ENCODE data around the gene MDP1.

Gene MDP1

DNA sequence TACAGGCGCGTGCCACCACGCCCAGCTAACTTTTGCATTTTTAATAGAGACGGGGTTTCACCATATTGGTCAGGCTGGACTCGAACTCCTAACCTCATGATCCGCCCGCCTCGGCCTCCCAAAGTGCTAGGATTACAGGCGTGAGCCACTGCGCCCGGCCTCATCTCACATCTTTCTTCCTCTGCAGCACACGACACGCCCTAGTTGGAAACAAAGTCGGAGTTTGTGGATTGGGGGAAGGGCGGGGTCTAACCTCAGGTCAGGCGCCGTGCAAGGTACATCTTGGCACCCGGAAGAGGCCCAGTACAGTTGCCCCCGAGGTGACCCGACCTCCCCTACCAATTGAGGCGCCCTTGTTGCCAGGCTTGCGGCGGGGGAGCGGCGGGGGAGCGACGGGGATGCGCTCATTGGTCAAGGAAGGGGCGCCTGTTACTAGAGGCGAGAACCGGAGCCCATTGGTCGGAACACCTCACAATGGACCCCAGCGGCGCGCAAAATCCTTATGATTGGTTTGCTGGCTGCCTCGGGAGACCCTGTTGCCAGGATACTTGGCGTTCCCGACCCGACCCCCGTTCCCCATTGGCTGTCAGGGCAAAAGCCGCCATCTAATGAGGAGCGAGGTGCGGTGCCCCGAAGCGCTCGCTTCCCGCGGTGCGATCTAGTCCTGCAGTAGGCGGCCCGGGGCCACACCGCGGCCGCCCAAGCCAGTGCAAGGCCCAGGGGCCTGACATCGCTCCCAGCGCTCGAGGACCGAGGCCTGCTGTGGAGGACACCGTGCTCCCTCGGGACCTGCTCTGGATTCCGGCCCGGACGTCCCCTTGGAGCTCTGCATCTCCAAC is 44.2 kb downstream of the MDP1 start, which contains the start of gene REC8:
Gene REC8, plus strand, starts transcription at position 659 of the 839 bp plus-strand sequence. CDS start 473 bp downstream, outside the sequence.
- no peaks in the 10 kb centered on the region for H3K27me3 ChIP-seq (ENCODE audit: control insufficient read depth in 2 of 2, insufficient read depth in 2 of 2, low read length in 2 of 2)
- H3K4me3 ChIP-seq (ENCODE audit: low read length in 2 of 2), result peak within 1 kb of the TSS; percentile 6 to 44
- H3K36me3 ChIP-seq (ENCODE audit: control insufficient read depth in 2 of 2, insufficient read depth in 2 of 2, low read length in 2 of 2), result peaks cover 13 to 25% of the 10 kb centered on the region in 2 donors
- H3K9me3 ChIP-seq (ENCODE audit: control insufficient read depth in 2 of 2, low read length in 2 of 2), result no peaks in the 10 kb centered on the region
- no peaks in the 10 kb centered on the region for H3K4me1 ChIP-seq (ENCODE audit: control insufficient read depth in 2 of 2, insufficient read depth in 2 of 2, low read length in 2 of 2)
- H3K27ac ChIP-seq (ENCODE audit: low read depth in 2 of 2, low read length in 2 of 2), result no peak within 1 kb of the TSS
- no peak within 1 kb of the TSS for H3K9ac ChIP-seq (ENCODE audit: low read depth in 1 of 2, low read length in 2 of 2)

DNA sequence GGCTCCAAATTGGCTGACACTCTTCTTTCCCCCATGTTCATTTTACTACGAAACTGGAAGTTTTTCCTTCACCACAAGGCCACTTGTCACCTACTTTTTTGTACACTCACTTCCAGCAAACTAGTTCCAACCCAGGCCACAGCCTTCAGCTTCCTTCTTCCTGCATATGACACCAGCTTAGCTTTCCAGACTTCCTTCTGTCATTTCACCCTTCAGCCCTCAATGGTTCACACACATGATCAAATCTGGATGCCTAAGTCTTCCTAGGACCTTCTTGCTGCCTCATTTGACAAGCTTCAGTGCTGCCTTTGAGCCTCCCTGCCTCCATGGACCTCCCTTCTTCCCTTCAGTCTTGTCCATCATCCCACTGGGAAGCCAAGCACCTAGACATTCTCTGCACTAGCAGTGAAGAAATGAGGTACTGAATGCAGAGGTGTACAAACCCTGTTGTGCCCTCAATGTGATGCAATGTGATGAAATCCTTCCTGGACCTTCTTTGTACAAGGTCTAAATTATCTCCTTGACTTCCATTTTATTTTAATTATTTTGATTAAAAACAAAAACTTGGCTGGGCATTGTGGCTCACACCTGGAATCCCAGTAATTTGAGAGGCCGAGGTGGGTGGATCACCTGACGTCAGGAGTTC is 48.3 kb downstream of the MDP1 start:
- Histone ChIP-seq H3K9ac (ENCODE audit: low read depth in 1 of 2, low read length in 2 of 2) (no peak overlapping the region), H3K27me3 (ENCODE audit: control insufficient read depth in 2 of 2, insufficient read depth in 2 of 2, low read length in 2 of 2) (no peaks in the 10 kb centered on the region), H3K27ac (ENCODE audit: low read depth in 2 of 2, low read length in 2 of 2) (no peak overlapping the region), H3K4me1 (ENCODE audit: control insufficient read depth in 2 of 2, insufficient read depth in 2 of 2, low read length in 2 of 2) (peaks cover 0 to 8% of the 10 kb centered on the region in 2 donors), H3K36me3 (ENCODE audit: control insufficient read depth in 2 of 2, insufficient read depth in 2 of 2, low read length in 2 of 2) (peaks cover 45 to 54% of the 10 kb centered on the region in 2 donors), H3K9me3 (ENCODE audit: control insufficient read depth in 2 of 2, low read length in 2 of 2) (no peaks in the 10 kb centered on the region), H3K4me3 (ENCODE audit: low read length in 2 of 2) (no peak overlapping the region)

GRCh38 chr14:24165785-24166184 is 50.1 kb downstream of the MDP1 start:
- Histone ChIP-seq H3K36me3 (ENCODE audit: control insufficient read depth in 2 of 2, insufficient read depth in 2 of 2, low read length in 2 of 2) (peaks cover 47 to 54% of the 10 kb centered on the region in 2 donors), H3K9me3 (ENCODE audit: control insufficient read depth in 2 of 2, low read length in 2 of 2) (no peaks in the 10 kb centered on the region), H3K27me3 (ENCODE audit: control insufficient read depth in 2 of 2, insufficient read depth in 2 of 2, low read length in 2 of 2) (no peaks in the 10 kb centered on the region), H3K4me3 (ENCODE audit: low read length in 2 of 2) (no peak overlapping the region), H3K4me1 (ENCODE audit: control insufficient read depth in 2 of 2, insufficient read depth in 2 of 2, low read length in 2 of 2) (peaks cover 14% of the 10 kb centered on the region in 2 donors), H3K9ac (ENCODE audit: low read depth in 1 of 2, low read length in 2 of 2) (no peak overlapping the region), H3K27ac (ENCODE audit: low read depth in 2 of 2, low read length in 2 of 2) (no peak overlapping the region)

DNA sequence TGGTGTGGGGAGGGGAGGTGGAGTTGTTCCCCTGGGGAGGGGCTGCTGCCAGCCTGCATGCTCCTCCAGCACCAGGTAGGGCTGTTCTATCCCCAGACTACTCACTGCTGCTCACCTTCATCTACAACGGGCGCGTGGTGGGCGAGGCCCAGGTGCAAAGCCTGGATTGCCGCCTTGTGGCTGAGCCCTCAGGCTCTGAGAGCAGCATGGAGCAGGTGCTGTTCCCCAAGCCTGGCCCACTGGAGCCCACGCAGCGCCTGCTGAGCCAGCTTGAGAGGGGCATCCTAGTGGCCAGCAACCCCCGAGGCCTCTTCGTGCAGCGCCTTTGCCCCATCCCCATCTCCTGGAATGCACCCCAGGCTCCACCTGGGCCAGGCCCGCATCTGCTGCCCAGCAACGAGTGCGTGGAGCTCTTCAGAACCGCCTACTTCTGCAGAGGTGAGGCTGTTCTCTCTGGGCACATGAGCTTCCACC is 51.3 kb downstream of the MDP1 start:
- no peaks in the 10 kb centered on the region for H3K9me3 ChIP-seq (ENCODE audit: control insufficient read depth in 2 of 2, low read length in 2 of 2)
- no peak overlapping the region for H3K9ac ChIP-seq (ENCODE audit: low read depth in 1 of 2, low read length in 2 of 2)
- no peak overlapping the region for H3K4me3 ChIP-seq (ENCODE audit: low read length in 2 of 2)
- H3K4me1 ChIP-seq (ENCODE audit: control insufficient read depth in 2 of 2, insufficient read depth in 2 of 2, low read length in 2 of 2), result peaks cover 16 to 19% of the 10 kb centered on the region in 2 donors
- no peak overlapping the region for H3K27ac ChIP-seq (ENCODE audit: low read depth in 2 of 2, low read length in 2 of 2)
- H3K27me3 ChIP-seq (ENCODE audit: control insufficient read depth in 2 of 2, insufficient read depth in 2 of 2, low read length in 2 of 2), result no peaks in the 10 kb centered on the region
- peaks cover 57 to 60% of the 10 kb centered on the region in 2 donors for H3K36me3 ChIP-seq (ENCODE audit: control insufficient read depth in 2 of 2, insufficient read depth in 2 of 2, low read length in 2 of 2)

Measured in mucosa of rectum (tissue), 2 donors.